GM12878 (cell line): Measurements from ENCODE around the gene IER5L. TPM values are rescaled to one million over a fixed set of nuclear protein-coding genes. Genes with fewer than 3 reads are reported as not detected.

Experiments used
- ATAC-seq: fragments of 200-7000 bp; cut with Tn5 transposase; 3 replicates; pipeline ENCODE4 v1.9.1; 2020; ENCODE audit warnings: mild to moderate bottlenecking, moderate library complexity
- BruUV-seq: library from RNA; stranded (reverse); fragments of 400-500 nt; replicated peaks from 2 replicates; lab custom pipeline; 2021; lab: Mats Ljungman, UMichigan
- CTCF ChIA-PET: fragments of 300-600 bp; sonication (Branson Sonifier 250); formaldehyde crosslinking; extraction: SDS; loops from one replicate; lab custom pipeline; 2021; ENCODE audit warnings: inconsistent platforms; lab: Yijun Ruan, JAX
- POLR2A ChIA-PET: fragments of 350-600 bp; formaldehyde crosslinking; extraction: SDS; loops from one replicate; lab custom pipeline; 2021; ENCODE audit warnings: inconsistent platforms; lab: Charles Lee
- RAD21 ChIA-PET: fragments of 300-600 bp; sonication (Branson Sonifier 250); formaldehyde crosslinking; loops from one replicate; lab custom pipeline; 2023; ENCODE audit warnings: antibody characterized with exemption; ENCODE audit not compliant: unreplicated experiment; lab: Charles Lee
- SMC1A ChIA-PET: fragments of 300-600 bp; sonication (Branson Sonifier 250); formaldehyde crosslinking; loops from one replicate; lab custom pipeline; 2023; ENCODE audit not compliant: unreplicated experiment, uncharacterized antibody; lab: Charles Lee
- DNase-seq: peaks from one replicate; pipeline ENCODE4 v3.0.0-alpha.2; 2011; ENCODE audit warnings: low read depth, low spot score
- FAIRE-seq: peaks from 3 replicates; lab custom pipeline; 2011; peaks lifted over from hg19 to GRCh38; lab: Jason Lieb, UNC
- H2AFZ ChIP-seq: 2 replicates; pipeline ENCODE4 v1.6.0; 2011; ENCODE audit warnings: low read depth, low read length, control low read depth; ENCODE audit not compliant: control insufficient read depth
- H3K27ac ChIP-seq: 2 replicates; pipeline ENCODE4 v1.5.1; 2011; ENCODE audit warnings: control low read depth; ENCODE audit not compliant: control insufficient read depth, insufficient read depth
- H3K27me3 ChIP-seq, 2 experiments: replicated peaks in 1 of 2; 2 replicates each; pipeline versions ENCODE4 v1.6.0 to v1.6.1; 2011; ENCODE audit warnings: low read length in 1 of 2; ENCODE audit not compliant: control insufficient read depth in 2 of 2, insufficient read depth in 2 of 2
- H3K36me3 ChIP-seq, 2 experiments: 2 replicates each; pipeline ENCODE4 v1.5.1; 2011; ENCODE audit warnings: low read length in 1 of 2; ENCODE audit not compliant: control insufficient read depth in 2 of 2, insufficient read depth in 2 of 2
- H3K4me1 ChIP-seq: 2 replicates; pipeline ENCODE4 v1.6.1; 2011; ENCODE audit warnings: mild to moderate bottlenecking, low read length, moderate library complexity, mixed read lengths; ENCODE audit not compliant: control insufficient read depth, insufficient read depth
- H3K4me2 ChIP-seq: 2 replicates; pipeline ENCODE4 v1.6.0; 2011; ENCODE audit warnings: control low read depth; ENCODE audit not compliant: control insufficient read depth, insufficient read depth
- H3K4me3 ChIP-seq: fragments of 200-600 bp; sonication (generic); 2 replicates; pipeline ENCODE4 v1.5.1; 2016
- H3K79me2 ChIP-seq: 2 replicates; pipeline ENCODE4 v1.6.0; 2011; ENCODE audit warnings: low read length; ENCODE audit not compliant: control insufficient read depth, insufficient read depth
- H3K9ac ChIP-seq: 2 replicates; pipeline ENCODE4 v1.8.0; 2011; ENCODE audit warnings: low read length, control low read depth, mixed read lengths; ENCODE audit not compliant: control insufficient read depth, insufficient read depth
- H3K9me3 ChIP-seq: replicated peaks from 3 replicates; pipeline ENCODE4 v1.5.1; 2011; ENCODE audit warnings: mild to moderate bottlenecking, low read length; ENCODE audit not compliant: control insufficient read depth, insufficient read depth
- H4K20me1 ChIP-seq: 2 replicates; pipeline ENCODE4 v1.6.0; 2011; ENCODE audit not compliant: control insufficient read depth, insufficient read depth
- BMI1 ChIP-seq: fragments of 450-650 bp; IDR thresholded peaks from 2 replicates; pipeline ENCODE4 v1.6.1; 2016; ENCODE audit warnings: mild to moderate bottlenecking, moderate library complexity, borderline replicate concordance
- CREM ChIP-seq: IDR thresholded peaks from 2 replicates; pipeline ENCODE4 v1.6.1; 2014; ENCODE audit warnings: antibody characterized with exemption, low read depth
- EP300 ChIP-seq, 2 experiments: fragments of 150-350 bp in 1 of 2; IDR thresholded peaks; 2 replicates each; pipeline ENCODE4 v1.6.1; 2011 to 2012; ENCODE audit warnings: low read depth in 2 of 2, low read length in 2 of 2, borderline replicate concordance in 1 of 2, improper control_type of control experiment in 1 of 2, inconsistent platforms in 1 of 2; ENCODE audit not compliant: control insufficient read depth in 1 of 2
- KLF5 ChIP-seq: fragments of 450-650 bp; IDR thresholded peaks from 2 replicates; pipeline ENCODE4 v1.6.1; 2014; ENCODE audit warnings: mild to moderate bottlenecking; ENCODE audit not compliant: partially characterized antibody
- LARP7 ChIP-seq: fragments of 450-650 bp; IDR thresholded peaks from 2 replicates; pipeline ENCODE4 v1.6.1; 2017; ENCODE audit warnings: mild to moderate bottlenecking
- NBN ChIP-seq: fragments of 450-650 bp; IDR thresholded peaks from 2 replicates; pipeline ENCODE4 v1.6.1; 2016
- NFYB ChIP-seq: IDR thresholded peaks from 2 replicates; pipeline ENCODE4 v1.6.1; 2011; ENCODE audit warnings: low read depth, mild to moderate bottlenecking, low read length, improper control_type of control experiment, moderate library complexity; ENCODE audit not compliant: insufficient read depth
- SREBF1 ChIP-seq: IDR thresholded peaks from 2 replicates; pipeline ENCODE4 v1.6.1; 2012; ENCODE audit warnings: mild to moderate bottlenecking, low read length
- YBX1 ChIP-seq: fragments of 450-650 bp; IDR thresholded peaks from 2 replicates; pipeline ENCODE4 v1.6.1; 2016; ENCODE audit warnings: antibody characterized with exemption
- ZNF207 ChIP-seq: fragments of 450-650 bp; IDR thresholded peaks from 2 replicates; pipeline ENCODE4 v1.6.1; 2014; ENCODE audit warnings: antibody characterized with exemption, mild to moderate bottlenecking, borderline replicate concordance
- WGBS: methylation state at CpG from one replicate; pipeline ENCODE4 v1.1.6; 2016; ENCODE audit warnings: low lambda C conversion rate; ENCODE audit not compliant: insufficient replicate concordance, insufficient coverage; ENCODE audit errors: missing lambda C conversion rate; 5-methylcytosine and 5-hydroxymethylcytosine counted together
- in situ Hi-C: fragments of 300-500 bp; cut with MboI; formaldehyde crosslinking; loops from 9 replicates; pipeline ENCODE4 v1.14.3; 2018; ENCODE audit warnings: mixed read lengths
- intact Hi-C: fragments of 100-400 bp; cut with micrococcal nuclease; formaldehyde crosslinking; loops from one replicate; pipeline ENCODE4 v1.14.2; 2022; ENCODE audit not compliant: unreplicated experiment
- polyA plus RNA-seq, 11 experiments: library from polyadenylated mRNA; depleted of rRNA in 4 of 11; unstranded in 6 of 11; stranded (reverse) in 5 of 11; fragments of >200 nt; fragmentation: Nextera tagmentation in 4 of 11; fragmentation: Illumina TruSeq in 1 of 11; extraction: Ambion mirVana in 4 of 11; extraction: Trizol in 1 of 11; gene quantifications; 1 replicate in 1 of 11; 2 replicates in 10 of 11; pipeline versions ENCODE4 v1.2.1 to v1.2.3, GENCODE V29; 2011 to 2016; ENCODE audit warnings: inconsistent platforms in 2 of 11, missing spikeins in 2 of 11, low read depth in 1 of 11
- total RNA-seq, 4 experiments: library from RNA; depleted of rRNA in 3 of 4; stranded (reverse); fragments of >200 nt in 3 of 4; fragmentation: Illumina TruSeq in 1 of 4; extraction: Trizol in 1 of 4; gene quantifications; 2 replicates each; pipeline versions ENCODE4 v1.2.1 to v1.2.3, GENCODE V29; 2013 to 2021
- TF ChIP-seq, protein P1 (sequence below): IDR thresholded peaks from 2 replicates; pipeline ENCODE4 v1.6.1; 2012; ENCODE audit warnings: low read depth, low read length, improper control_type of control experiment
- TF ChIP-seq, protein P2 (sequence below): fragments of 450-650 bp; IDR thresholded peaks from 2 replicates; pipeline ENCODE4 v1.6.1; 2017; ENCODE audit warnings: borderline replicate concordance
- TF ChIP-seq, protein P3 (sequence below): IDR thresholded peaks from 2 replicates; pipeline ENCODE4 v1.6.1; 2011; ENCODE audit warnings: low read depth, mild to moderate bottlenecking, low read length, moderate library complexity, borderline replicate concordance; ENCODE audit errors: extremely low read depth

IER5L gene
- total and polyA plus RNA-seq, 10 of the 15 experiments (the other 5 are each of a cell fraction or from before 2014, with no cell fraction given): 0.04 to 1.4 (median 0.17) TPM

DNA sequence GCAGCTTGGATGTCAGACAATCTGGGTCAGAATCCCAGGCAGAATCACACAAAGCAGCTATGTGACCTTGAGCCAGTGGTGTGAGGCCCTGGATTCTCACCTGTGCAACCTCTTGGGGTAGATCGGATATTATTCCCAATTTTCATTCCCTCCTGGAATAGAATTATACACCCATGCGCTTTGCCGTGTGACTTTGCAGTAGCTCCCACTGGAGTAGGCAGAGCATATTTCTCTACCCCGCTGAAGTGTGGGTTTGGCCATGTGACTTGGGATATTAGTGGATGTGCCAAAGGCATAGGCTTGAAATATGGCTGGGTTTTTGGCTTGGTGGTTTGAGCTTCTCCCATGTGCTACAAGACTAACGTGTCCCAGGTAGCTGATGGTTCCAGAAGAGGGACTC, 35.5 kb upstream of the IER5L start:
- POLR2A ChIA-PET: no interaction called here
- no peak for FAIRE-seq
- WGBS: 72% methylated on average over 5 of the region's 5 CpGs
- in situ Hi-C loops: no loop called here
- CTCF ChIA-PET: no interaction called here
- Histone ChIP-seq H3K36me3 (no peaks in the 10 kb centered on the region), H3K4me1 (no peaks in the 10 kb centered on the region), H4K20me1 (no peaks in the 10 kb centered on the region), H2AFZ (no peak overlapping the region), H3K79me2 (no peaks in the 10 kb centered on the region), H3K4me3 (no peak overlapping the region), H3K27ac (no peak overlapping the region), H3K27me3 (no peaks in the 10 kb centered on the region), H3K9ac (no peak overlapping the region), H3K9me3 (no peaks in the 10 kb centered on the region), H3K4me2 (no peak overlapping the region)
- no peak for ATAC-seq
- no TSS peak for BruUV-seq
- TF ChIP-seq ZNF207 (no peak), BMI1 (no peak), SREBF1 (no peak), CREM (no peak), NBN (no peak), KLF5 (no peak), LARP7 (no peak), YBX1 (no peak), NFYB (no peak)
- TF ChIP-seq, protein P1, sequence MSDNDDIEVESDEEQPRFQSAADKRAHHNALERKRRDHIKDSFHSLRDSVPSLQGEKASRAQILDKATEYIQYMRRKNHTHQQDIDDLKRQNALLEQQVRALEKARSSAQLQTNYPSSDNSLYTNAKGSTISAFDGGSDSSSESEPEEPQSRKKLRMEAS: no peak
- DNase-seq: no peak
- RAD21 ChIA-PET: no interaction called here
- intact Hi-C loops: no loop called here
- SMC1A ChIA-PET: interaction anchor here (0.7 kb wide), 1 partner anchor 82 kb away, joined by 3 read pairs; no protein-coding TSS in a partner anchor

DNA sequence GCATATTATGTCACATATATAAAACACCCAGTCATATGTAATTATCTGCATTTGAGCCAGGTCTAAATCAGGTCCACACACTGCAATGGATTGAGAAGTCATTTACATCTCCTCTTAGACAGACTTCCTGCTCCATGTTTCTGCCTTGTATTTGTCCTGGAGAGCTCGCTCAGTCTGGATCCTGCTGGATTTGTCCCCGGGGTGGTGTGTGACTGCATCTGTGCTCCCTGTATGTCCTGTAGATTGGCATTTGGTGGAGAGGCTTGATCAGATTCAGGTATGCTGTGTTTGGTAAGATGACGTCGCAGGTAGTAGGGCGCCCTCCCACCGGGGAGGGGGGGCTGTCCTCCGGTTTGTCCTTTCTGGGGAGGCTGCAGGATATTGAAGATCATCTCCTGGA, 33.6 kb upstream of the IER5L start:
- ATAC-seq: no peak
- SMC1A ChIA-PET: no interaction called here
- no peak overlapping the region for H3K27ac ChIP-seq
- no peak for DNase-seq
- no peaks in the 10 kb centered on the region for H3K27me3 ChIP-seq
- in situ Hi-C loops: no loop called here
- H3K79me2 ChIP-seq: no peaks in the 10 kb centered on the region
- H3K9ac ChIP-seq: no peak overlapping the region
- no peaks in the 10 kb centered on the region for H3K4me1 ChIP-seq
- no peak for TF ChIP-seq EP300 (IDR thresholded peaks at IDR 0.05; ENCODE audit: borderline replicate concordance in 1 of 2, control insufficient read depth in 1 of 2, low read depth in 2 of 2, low read length in 2 of 2)
- TF ChIP-seq, protein P2, sequence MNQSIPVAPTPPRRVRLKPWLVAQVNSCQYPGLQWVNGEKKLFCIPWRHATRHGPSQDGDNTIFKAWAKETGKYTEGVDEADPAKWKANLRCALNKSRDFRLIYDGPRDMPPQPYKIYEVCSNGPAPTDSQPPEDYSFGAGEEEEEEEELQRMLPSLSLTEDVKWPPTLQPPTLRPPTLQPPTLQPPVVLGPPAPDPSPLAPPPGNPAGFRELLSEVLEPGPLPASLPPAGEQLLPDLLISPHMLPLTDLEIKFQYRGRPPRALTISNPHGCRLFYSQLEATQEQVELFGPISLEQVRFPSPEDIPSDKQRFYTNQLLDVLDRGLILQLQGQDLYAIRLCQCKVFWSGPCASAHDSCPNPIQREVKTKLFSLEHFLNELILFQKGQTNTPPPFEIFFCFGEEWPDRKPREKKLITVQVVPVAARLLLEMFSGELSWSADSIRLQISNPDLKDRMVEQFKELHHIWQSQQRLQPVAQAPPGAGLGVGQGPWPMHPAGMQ: no peak
- TF ChIP-seq, protein P3, sequence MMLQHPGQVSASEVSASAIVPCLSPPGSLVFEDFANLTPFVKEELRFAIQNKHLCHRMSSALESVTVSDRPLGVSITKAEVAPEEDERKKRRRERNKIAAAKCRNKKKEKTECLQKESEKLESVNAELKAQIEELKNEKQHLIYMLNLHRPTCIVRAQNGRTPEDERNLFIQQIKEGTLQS: no peak
- RAD21 ChIA-PET: no interaction called here
- H3K4me3 ChIP-seq: no peak overlapping the region
- CTCF ChIA-PET: interaction anchor here (1.0 kb wide), 1 partner anchor 77 kb away, joined by 3 read pairs; no protein-coding TSS in a partner anchor
- H3K36me3 ChIP-seq: no peaks in the 10 kb centered on the region
- no peak for FAIRE-seq
- POLR2A ChIA-PET: no interaction called here
- BruUV-seq: no TSS peak
- intact Hi-C loops: no loop called here
- WGBS: 53% methylated on average over 7 of the region's 7 CpGs
- no peak overlapping the region for H3K4me2 ChIP-seq
- no peaks in the 10 kb centered on the region for H3K9me3 ChIP-seq
- H4K20me1 ChIP-seq: no peaks in the 10 kb centered on the region
- no peak overlapping the region for H2AFZ ChIP-seq
